ENCODE data around the gene SPZ1. TPM values are rescaled to one million over a fixed set of nuclear protein-coding genes. Genes with fewer than 3 reads are reported as not detected.

SPZ1 gene
- total and polyA plus RNA-seq, 2 of the 8 experiments (the other 6 are each of a cell fraction or from before 2014, with no cell fraction given): not detected

DNA sequence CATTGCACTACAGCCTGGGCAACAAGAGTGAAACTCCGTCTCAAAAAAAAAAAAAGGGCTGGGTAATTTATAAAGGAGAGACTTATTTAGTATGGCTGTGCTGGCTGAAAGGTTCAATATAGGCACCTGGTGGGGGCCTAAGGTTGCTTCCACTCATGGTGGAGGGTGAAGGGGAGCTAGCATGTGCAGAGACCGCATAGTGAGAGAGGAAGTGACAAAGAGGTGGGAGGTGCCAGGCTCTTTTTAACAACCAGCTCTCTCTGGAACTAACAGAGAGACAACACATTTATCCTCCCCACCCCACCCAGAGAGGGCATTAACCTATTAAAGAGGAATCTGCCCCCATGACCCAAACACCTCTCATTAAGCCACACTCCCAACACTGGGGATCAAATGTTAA lies 35.1 kb upstream of the SPZ1 start:
- H3K14ac ChIP-seq (ENCODE audit: insufficient read length): no peak overlapping the region
- H3K56ac ChIP-seq (replicated peaks; ENCODE audit: insufficient read length, low read depth, low read length): no peak overlapping the region
- no peaks in the 10 kb centered on the region for H3K36me3 ChIP-seq (ENCODE audit: control insufficient read depth in 2 of 4, insufficient read depth in 4 of 4, low read length in 3 of 4)
- DNase-seq (ENCODE audit: low read depth in 1 of 2, low spot score in 2 of 2) (no peak), FAIRE-seq (no peak)
- no peaks in the 10 kb centered on the region for H3K27me3 ChIP-seq (replicated peaks in 1 of 4; ENCODE audit: control insufficient read depth in 3 of 4, extremely low read depth in 1 of 4, insufficient read depth in 3 of 4, low read length in 3 of 4)
- H3K18ac ChIP-seq (ENCODE audit: extremely low read depth, low read length): no peak overlapping the region
- H4K20me1 ChIP-seq (replicated peaks in 1 of 2; ENCODE audit: control insufficient read depth in 1 of 2, insufficient read depth in 2 of 2, low read length in 2 of 2): no peaks in the 10 kb centered on the region
- H3K79me1 ChIP-seq (ENCODE audit: low read depth, low read length): no peaks in the 10 kb centered on the region
- no peak overlapping the region for H3K4me3 ChIP-seq (ENCODE audit: extremely low read depth in 1 of 4, insufficient read depth in 2 of 4, low read depth in 3 of 4, low read length in 4 of 4)
- no peaks in the 10 kb centered on the region for H3K4me1 ChIP-seq (replicated peaks in 1 of 4; ENCODE audit: control insufficient read depth in 3 of 4, insufficient read depth in 4 of 4, low read length in 3 of 4)
- WGBS, 2 experiments (ENCODE audit: extremely low coverage in 1 of 2, insufficient coverage in 1 of 2, insufficient read length in 1 of 2, insufficient replicate concordance in 2 of 2, low coverage in 1 of 2, low lambda C conversion rate in 2 of 2, missing lambda C conversion rate in 1 of 2): 90% methylated on average over 2 of the region's 2 CpGs; no CpG with 5 or more reads in 1 of the 2 experiments
- H3K4me2 ChIP-seq (ENCODE audit: insufficient read depth in 1 of 2, low read depth in 2 of 2, low read length in 2 of 2): no peak overlapping the region
- no peak overlapping the region for H2BK20ac ChIP-seq (ENCODE audit: low read length)
- H2BK5ac ChIP-seq (ENCODE audit: low read depth, low read length): no peak overlapping the region
- H3K79me2 ChIP-seq (ENCODE audit: control insufficient read depth in 1 of 2, insufficient read depth in 2 of 2, low read length in 2 of 2): no peaks in the 10 kb centered on the region
- no peak overlapping the region for H3K23ac ChIP-seq (ENCODE audit: insufficient read length)
- no peaks in the 10 kb centered on the region for H3K23me2 ChIP-seq (ENCODE audit: low read depth, low read length)
- peak overlapping the region in 1 of 4 experiments; percentile 10; a peak in 1 of 7 replicates for H3K9ac ChIP-seq (replicated peaks in 1 of 4; ENCODE audit: extremely low read depth in 1 of 4, low read depth in 3 of 4, low read length in 3 of 4)
- no peak overlapping the region for H2AK5ac ChIP-seq (ENCODE audit: low read depth, low read length)
- H4K91ac ChIP-seq (replicated peaks; ENCODE audit: insufficient read length, low read length): no peak overlapping the region
- peak overlapping the region; percentile 40; the same call in 1 of the 2 replicates for H2AFZ ChIP-seq (ENCODE audit: low read length)
- no peak overlapping the region for H4K5ac ChIP-seq (ENCODE audit: insufficient read length, low read depth, low read length)
- H2BK12ac ChIP-seq (ENCODE audit: low read depth, low read length): no peak overlapping the region
- H4K8ac ChIP-seq (ENCODE audit: extremely low read depth, insufficient read depth, low read length): no peak overlapping the region
- H3K27ac ChIP-seq (ENCODE audit: low read depth, low read length): no peak overlapping the region
- no peak overlapping the region for H3K4ac ChIP-seq (replicated peaks; ENCODE audit: insufficient read length, low read depth, low read length)
- ChIA-PET POLR2A (ENCODE audit: partially characterized antibody) (interaction anchor here (1.7 kb wide), 1 partner anchor 30 kb away, joined by 3 read pairs; no protein-coding TSS in a partner anchor), CTCF (ENCODE audit: partially characterized antibody) (interaction anchor here (0.8 to 1.7 kb wide), 3 partner anchors 9 to 194 kb away, joined by 3 to 6 read pairs (median 3); no protein-coding TSS in a partner anchor)
- no peak overlapping the region for H2BK120ac ChIP-seq (replicated peaks; ENCODE audit: low read depth, low read length)
- no peak overlapping the region for H2BK15ac ChIP-seq (ENCODE audit: low read length)
- H3K9me3 ChIP-seq (ENCODE audit: insufficient read depth in 2 of 2, low read depth in 1 of 2, low read length in 1 of 2): no peaks in the 10 kb centered on the region
- TF ChIP-seq NRF1 (IDR thresholded peaks at IDR 0.05; ENCODE audit: low read depth, low read length): no peak
- no peak for TF ChIP-seq BRCA1 (IDR thresholded peaks at IDR 0.05; ENCODE audit: low read depth, low read length)
- no peak for TF ChIP-seq SUZ12 (IDR thresholded peaks at IDR 0.05; ENCODE audit: low read length)
- no peak for TF ChIP-seq SP1 (IDR thresholded peaks at IDR 0.05; ENCODE audit: low read depth, low read length)
- no peak for TF ChIP-seq POLR2AphosphoS5 (IDR thresholded peaks at IDR 0.05; ENCODE audit: low read depth, low read length)
- no peak for TF ChIP-seq CTBP2 (IDR thresholded peaks at IDR 0.05; ENCODE audit: borderline replicate concordance, insufficient read depth, insufficient read length, low read length)
- TF ChIP-seq RXRA (IDR thresholded peaks at IDR 0.05; ENCODE audit: insufficient read depth, low read depth, low read length): no peak
- TF ChIP-seq MAFK (IDR thresholded peaks at IDR 0.05; ENCODE audit: low read depth, low read length): no peak
- no peak for TF ChIP-seq FOSL1 (IDR thresholded peaks at IDR 0.05; ENCODE audit: insufficient read depth, low read depth, low read length)
- no peak for TF ChIP-seq CEBPB (IDR thresholded peaks at IDR 0.05; ENCODE audit: low read depth, low read length)
- TF ChIP-seq, protein P1, sequence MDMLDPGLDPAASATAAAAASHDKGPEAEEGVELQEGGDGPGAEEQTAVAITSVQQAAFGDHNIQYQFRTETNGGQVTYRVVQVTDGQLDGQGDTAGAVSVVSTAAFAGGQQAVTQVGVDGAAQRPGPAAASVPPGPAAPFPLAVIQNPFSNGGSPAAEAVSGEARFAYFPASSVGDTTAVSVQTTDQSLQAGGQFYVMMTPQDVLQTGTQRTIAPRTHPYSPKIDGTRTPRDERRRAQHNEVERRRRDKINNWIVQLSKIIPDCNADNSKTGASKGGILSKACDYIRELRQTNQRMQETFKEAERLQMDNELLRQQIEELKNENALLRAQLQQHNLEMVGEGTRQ (IDR thresholded peaks at IDR 0.05; ENCODE audit: low read length): no peak
- no peak for TF ChIP-seq RAD21 (IDR thresholded peaks at IDR 0.05 in 1 of 2, conservative IDR thresholded peaks at IDR 0.05 in 1 of 2; ENCODE audit: low read depth in 2 of 2, low read length in 2 of 2)
- no peak for TF ChIP-seq JUND (IDR thresholded peaks at IDR 0.05; ENCODE audit: low read length)
- no peak for TF ChIP-seq TBP (IDR thresholded peaks at IDR 0.05; ENCODE audit: low read depth, low read length)
